Stimulated activated CD8-positive, alpha-beta memory T cell treated with anti-CD3 and anti-CD28 coated beads, Interleukin-7, amount 100 ng/mL, for 4 hours (primary cell): ENCODE data around the gene GNB5.
"Not testable (repeated sequence)": the region's sequence is repeated elsewhere in the genome, so short reads cannot be mapped to it uniquely, and the experiment has no call there.

Experiments
- DNase-seq, 2 donors: peaks; one replicate each; pipeline ENCODE4 v3.0.0-alpha.2; 2020; ENCODE audit warnings: low read depth in 2 of 2

Gene GNB5

DNA sequence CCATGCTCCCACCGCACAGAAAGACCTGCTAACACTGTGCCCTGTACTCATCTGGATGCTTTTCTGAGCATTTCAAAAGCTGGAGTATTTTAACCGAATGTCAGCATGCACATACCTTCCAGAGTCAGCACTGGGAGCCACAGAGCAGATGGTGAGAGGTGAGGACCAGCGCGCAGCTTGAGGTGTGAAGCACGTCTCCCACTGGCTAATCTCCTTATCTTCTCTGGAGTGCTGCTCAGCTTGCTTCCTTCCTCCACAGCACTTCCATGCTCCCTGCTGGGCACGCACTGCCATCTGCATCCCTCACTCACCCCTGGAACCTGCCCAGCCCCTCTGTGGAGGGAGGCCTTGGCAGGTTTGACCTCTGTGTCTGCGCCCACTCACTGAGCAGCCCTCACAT is at the start of gene GNB5:
Gene GNB5, minus strand, starts transcription at position 186 of the 400 bp plus-strand sequence. CDS start 6,716 bp downstream, outside the sequence.
- no peak for DNase-seq

DNA sequence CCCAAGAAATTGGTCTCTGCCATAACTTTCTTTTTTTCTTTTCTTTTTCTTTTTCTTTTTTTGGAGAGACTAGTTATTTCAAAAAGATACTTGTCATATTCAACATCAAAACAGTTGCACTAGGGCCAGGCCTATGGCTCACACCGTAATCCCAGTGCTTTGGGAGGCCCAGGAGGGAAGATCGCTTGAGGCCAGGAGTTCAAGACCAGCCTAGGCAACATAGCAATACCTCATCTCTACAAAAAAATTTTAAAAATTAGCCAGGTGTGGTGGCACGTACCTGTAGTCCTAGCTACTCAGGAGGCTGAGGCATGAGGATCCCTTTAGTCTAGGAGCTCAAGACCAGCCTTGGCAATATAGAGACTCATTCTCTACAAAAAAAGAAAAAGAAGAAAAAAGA is 49.0 kb upstream of the GNB5 start:
- DNase-seq: no peak

DNA sequence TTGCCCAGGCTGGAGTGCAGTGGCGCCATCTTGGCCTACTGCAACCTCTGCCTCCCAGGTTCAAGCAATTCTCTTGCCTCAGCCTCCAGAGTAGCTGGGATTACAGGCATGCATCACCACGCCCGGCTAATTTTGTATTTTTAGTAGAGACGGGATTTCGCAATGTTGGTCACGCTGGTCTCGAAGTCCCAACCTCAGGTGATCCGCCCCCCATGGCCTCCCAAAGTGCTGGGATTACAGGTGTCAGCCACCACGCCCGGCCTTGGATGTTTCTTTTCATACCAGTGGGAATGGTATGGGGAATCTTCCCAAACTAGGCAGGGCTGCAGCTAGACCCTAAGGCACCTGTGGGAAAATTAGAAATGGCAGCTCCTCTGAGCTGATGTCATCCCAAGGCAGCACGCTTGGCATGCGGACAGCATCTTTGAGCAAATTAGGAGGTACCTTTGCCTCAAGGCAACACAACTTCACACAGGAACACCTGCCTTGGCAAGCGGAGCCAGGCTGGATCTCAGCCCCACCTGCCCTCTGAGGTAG is 47.9 kb upstream of the GNB5 start:
- DNase-seq: not testable (repeated sequence)

DNA sequence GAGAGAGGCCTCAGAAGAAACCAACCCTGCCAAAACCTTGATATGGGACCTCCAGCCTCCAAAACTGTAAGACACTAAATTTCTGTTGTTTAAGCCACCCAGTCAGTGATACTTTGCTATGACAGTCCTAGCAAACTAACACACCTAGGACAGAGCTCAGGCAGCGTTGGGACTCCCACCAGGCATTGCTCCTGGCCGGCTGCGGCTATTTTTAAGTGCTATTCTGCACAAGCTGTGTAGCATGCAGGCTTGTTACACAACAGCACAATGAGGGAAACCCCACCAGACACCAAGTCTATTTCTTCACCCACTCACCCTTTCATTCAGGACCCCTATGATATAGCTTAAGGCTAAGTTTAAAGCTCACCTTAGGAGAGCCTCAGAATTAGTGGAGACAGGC is 47.0 kb upstream of the GNB5 start:
- no peak for DNase-seq

DNA sequence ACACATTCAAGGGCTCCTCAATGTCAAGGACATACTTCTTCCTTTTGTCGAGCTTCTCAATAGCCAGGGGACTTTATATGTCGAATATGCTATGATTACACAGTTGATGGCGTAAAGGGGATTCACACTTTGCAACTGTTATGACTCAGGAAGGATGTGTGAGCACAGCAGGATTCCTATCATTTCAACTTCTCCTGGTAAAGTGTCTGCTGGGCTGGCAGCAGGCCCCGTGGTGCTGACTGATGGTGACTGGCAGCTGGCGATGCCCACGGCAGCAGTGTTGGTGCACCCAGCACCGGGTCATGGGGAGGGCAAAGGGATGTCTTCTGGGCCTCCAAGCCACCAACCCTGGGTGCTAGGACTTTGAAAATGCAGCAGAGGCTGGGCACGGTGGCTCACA is 44.8 kb upstream of the GNB5 start:
- no peak for DNase-seq

DNA sequence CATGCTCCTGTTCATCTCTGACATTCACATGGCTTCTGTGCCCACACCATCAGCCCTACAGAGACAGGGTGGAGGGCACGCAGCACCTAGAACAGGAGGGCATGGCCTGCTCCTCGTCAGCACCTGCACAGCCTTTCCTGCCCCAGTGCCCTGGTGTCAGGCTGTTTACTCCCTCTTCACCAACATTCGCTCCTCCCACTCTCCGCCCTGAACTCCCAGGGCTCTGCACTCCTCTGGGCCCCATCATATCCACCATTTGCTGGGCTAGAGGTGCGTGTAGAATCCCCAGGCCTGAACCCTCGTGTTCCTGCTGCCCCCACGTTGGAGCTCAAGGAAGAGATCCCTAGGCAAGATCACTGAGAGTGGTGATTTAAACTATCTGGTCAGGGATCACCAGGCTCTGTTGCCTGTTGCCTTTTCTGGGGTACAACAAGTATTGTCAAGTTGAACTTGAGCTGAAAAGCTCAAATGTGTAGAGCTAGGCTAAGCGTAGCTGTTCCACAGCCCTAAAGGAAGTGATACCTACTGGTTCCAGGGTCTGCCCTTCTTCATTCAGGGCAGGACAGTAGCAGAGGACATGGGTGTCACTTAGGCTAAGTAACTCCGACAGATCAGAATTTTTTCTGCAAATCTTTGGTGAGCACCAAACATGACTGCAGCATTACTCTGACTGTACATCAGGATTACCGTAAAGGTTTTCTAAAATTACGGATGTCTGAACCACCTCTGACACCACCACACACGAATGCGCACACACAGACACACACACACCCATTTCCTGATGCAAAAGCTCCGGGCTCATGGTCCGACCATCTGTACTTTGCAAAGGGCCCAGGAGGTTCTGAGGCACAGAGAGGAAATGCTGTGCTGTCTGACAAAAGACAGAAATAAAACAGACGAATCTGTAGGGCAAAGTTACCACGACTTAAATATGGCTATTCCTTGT is 43.7 kb upstream of the GNB5 start:
- no peak for DNase-seq

DNA sequence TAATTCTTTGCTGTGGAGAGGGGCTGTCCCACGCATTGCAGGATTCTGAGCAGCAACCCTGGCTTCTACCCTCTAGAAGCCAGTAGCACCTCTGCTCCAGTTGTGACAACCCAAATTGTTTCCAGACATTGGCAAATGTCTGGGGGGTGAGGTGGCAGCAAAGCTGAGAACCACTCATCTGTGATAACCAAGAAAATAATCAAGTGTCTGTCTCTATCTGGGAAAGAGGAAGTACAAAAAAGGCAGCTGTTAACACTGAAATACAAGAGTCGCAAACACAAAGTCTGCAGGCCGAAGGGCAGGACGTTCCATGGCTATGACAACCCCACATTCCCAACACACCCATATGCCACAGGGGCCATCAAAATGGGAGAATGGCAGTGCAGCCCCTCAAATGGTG is 42.2 kb upstream of the GNB5 start:
- no peak for DNase-seq

DNA sequence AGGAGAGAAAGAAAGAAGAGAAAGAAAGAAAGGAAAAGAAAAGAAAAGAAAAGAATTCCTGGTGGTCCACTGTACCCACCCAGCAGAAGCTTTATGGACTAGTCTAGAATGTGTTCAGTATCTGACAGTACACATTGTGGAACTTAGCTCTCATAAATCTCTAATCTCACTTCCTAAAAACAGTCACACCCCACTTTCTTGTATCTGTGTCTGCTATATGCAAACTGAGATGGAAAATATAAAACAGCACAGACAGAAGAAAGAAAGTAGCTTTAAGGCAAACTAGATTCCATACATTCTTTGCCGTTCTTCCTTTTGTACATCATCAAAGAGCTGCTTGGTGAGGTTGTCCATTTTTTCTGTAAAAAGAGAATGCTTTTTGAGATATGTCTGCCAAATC is 41.1 kb upstream of the GNB5 start:
- no peak for DNase-seq

DNA sequence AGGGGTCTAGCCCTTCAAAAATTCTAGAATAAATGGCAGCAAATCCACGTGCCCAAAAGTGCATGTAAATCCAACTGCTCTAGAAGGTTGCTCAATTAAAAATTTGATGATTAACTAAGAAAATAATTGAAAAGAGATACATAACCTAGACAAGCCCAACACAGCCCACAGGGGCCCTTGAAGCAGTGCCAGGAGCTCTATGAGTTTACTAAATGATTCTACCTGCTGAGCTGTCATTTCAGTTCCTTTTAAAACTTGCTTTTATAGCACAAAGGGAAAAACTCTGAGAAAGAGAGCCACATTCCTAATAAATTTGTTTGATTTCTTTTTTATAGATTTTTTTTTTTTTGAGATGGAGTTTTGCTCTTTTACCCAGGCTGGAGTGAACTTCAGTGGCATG is 38.9 kb upstream of the GNB5 start:
- no peak for DNase-seq

DNA sequence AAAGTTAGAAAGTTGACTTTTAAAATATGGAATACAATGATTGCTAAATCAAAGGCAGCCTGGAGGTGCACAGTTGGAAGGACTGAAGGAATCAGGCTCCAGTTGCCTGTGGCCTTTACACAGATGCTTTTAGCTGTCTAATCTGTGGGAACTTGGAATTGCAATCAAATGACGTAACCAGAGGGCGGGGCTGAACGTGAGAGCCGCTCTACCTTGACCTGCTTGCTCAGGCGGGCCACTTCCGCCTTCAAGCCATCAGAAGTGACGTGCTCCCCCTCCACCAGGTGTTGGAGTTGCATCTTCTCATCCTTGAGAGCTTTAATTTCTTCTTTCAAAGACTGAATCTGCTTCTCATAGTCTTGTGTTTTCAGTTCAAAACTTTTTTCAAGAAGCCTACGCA is 37.7 kb upstream of the GNB5 start:
- DNase-seq: no peak

DNA sequence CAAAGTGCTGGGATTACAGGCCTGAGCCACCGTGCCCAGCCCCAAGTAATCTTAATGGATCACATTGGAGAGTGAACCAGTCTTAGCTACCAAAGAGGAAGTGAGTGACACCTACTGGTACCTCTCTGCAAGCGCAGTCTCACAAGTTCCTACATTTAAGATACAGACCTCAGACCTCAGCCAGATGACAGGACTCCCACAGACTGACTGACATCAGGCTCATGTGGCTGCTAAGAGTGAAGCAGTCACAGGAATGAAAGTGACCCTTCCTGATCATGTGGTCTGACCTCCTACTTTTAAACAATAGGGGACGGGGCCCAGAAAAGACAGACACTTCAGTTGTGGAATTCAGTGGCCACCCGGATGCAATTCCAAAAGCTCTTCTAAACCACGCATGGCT is 36.3 kb upstream of the GNB5 start:
- peak; percentile 49 to 50 for DNase-seq

DNA sequence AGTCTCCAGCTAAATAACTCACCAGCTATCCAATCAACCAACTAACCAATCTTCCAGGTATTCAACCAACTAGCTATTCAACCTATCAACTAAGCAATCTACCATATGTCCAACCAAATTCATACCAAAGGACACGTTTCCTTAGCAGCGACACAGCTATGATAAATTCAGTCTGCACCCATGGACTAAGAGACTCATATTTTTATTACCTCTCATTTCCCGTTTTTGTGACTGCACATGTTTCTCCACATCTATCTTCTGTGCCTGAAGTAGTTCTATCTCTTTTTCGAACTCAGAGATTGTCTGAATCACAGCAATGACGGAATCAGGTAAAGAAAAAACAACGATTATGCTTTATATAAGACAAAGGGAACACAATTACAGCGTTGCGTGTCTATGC is 34.0 kb upstream of the GNB5 start:
- no peak for DNase-seq

DNA sequence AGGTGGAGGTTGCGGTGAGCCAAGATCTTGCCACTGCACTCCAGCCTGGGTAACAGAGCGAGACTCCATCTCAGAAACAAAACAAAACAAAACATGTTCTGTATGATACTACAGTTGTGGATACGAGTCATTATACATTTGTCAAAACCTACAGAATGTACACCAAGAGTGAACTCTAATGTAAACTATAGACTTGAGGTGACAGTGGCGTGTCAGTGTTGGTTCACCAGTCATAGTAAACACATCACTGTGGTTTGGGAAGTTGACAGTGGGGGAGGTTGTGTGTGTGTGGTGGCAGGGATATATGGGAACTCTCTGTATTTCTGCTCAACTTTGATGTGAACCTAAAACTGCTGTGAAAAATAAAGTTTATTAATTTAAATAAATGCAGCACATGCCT is 33.0 kb upstream of the GNB5 start:
- no peak for DNase-seq

DNA sequence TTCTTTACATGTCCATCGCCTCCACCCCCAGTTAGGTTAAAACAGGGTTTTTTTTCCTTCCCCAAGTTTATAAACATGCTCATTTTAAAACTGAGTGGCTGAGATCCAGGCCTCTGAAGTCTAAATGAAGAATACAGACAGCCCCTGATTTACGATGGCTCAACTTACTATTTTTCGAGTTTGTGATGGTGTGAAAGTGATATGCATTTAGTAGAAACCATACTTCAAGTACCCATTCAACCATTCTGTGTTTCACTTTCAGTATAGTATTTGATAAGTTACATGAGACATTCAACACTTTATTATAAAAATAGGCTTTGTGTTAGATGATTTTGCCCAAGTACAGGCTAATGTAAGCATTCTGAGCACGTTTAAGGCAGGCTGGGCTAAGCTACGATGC is 30.5 kb upstream of the GNB5 start:
- DNase-seq: no peak

DNA sequence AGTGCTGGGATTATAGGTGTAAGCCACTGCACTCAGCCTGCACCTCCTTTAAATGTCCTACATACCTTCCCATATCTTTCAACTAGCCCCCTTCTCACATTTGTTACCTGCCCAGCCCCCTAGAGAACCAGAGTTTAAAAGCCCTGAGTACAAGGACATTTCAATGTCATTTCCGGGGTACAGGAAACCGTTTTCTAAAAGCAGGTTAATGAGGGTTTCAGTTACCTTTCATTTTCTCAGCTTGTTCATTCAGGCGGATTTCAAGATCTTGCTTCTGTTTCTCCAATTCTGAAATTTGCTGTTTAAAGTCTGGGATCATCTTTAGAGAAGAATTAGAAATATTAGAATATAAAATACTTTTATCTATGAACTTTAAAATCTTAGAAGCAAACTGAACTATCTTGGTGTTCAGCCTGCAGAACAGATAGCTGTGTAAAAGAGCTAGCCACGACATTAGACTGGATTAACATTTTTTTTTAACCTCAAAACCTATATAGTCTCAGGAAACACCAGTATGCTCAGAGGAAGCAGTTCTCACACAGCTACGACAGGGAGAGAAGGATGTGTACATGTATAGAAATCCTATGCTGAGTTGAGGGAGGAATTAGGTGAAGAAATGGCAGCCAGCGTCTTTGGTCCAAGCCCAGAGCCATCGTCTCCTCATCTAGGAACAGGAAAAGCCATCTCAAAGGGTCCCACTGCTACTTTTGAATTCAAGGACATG is 29.9 kb upstream of the GNB5 start:
- DNase-seq: no peak

DNA sequence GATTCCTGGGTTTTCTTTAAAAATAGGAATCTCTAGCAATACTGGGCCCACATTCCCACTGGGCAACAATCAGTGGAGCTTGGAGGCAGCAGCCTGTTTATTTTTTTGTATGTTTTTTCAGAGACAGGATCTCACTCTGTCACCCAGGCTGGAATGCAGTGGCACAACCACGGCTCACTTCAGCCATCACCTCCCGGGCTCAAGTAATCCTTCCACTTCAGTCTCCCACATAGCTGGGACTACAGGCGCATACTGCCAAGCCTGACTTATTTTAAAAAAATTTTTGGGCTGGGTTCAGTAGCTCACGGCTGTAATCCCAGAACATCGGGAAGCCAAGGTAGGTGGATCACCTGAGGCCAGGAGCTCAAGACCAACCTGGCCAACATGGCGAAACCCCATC is 29.1 kb upstream of the GNB5 start:
- DNase-seq: no peak

DNA sequence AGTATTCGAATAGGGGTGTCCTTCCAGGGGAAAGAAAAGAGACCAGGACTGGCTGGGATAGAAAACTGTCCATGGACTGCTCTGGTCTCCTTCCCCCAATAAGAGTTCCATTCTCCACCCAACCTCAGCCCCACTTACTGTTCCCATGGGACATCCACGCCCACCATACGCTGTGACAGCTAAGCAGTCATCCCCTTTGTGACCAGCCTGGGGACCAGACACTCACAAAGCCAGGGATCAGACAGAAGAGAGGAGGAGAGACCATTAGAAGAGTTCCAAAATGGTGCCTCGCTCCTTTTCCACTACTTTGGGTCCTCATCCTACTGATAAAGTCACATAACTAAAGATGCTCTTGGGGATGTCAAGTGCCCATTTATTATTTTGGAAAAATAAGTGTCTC is 27.6 kb upstream of the GNB5 start:
- DNase-seq: no peak

DNA sequence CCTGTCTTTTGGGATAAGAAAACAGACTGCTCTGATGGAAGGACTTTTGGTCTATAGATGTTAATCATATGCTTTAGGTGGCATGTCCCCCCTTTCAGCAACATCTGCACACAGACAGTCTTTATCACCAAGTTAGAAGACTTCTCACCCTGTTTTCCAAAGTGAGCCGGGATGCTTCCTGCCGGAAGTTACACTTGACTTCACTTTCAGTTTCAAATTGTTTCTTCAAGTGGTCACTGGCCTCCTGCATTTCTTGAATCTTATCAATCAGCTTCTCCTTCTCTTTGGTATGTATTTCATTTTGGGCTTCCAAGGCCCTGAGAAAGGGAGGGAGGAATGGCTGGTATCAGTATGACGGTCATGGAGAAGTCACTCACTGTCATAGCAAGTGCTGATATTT is 27.2 kb upstream of the GNB5 start:
- no peak for DNase-seq

DNA sequence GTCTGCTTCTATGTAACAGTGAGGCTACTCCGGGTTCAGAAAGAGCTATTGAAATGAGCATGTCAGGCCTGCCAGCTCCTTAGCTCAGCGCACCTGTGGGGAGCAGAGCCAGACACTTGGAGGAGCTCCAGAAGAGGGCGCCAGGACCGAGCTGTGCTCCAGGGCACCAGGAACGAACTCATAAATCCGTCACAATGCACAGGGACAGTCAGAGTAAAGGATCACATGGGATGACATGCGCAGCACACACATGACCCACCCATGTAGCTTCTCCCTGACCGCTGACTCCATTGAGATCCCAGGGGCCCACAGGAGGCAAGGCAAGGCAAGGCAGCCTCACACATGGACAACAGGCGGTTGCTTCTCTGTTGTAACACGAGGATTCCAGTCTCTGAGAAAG is 26.0 kb upstream of the GNB5 start:
- no peak for DNase-seq

DNA sequence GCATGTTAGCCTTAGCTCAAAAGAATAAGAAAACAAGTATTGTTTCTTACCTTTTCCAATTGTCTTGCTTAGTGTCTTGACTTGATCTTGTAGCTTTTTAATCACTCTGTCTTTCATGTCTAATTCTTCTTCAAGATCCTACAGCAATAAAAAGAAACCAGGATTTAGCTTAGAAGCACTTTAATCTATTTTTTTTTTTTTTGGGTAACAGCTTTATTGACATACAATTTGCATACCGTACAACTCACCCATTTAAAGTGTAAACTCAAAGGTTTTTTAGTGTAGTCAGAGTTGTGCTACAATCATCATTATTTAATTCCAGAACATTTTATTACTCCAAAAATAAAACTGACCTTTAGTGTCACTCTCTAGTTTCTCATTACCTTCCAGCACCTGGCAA is 23.4 kb upstream of the GNB5 start:
- DNase-seq: no peak

DNA sequence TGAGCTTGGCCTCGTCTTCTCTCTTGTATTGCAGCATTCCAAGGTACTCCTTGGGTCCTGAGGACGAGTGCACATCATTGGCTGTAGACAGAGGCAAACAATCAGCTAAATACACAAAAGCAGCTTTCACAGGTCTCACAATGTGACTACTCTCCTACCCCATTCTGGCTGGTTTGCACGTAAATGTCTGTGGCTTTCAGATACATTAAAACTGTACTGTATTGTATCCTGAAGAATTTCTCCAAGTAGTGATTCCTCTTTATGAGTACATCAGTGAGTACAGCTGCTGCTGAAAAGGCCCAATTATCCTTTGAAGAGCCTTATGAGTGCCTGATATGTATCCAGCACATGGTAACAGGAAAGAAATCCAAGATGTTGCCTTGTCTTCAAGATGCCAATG is 22.0 kb upstream of the GNB5 start:
- no peak for DNase-seq

DNA sequence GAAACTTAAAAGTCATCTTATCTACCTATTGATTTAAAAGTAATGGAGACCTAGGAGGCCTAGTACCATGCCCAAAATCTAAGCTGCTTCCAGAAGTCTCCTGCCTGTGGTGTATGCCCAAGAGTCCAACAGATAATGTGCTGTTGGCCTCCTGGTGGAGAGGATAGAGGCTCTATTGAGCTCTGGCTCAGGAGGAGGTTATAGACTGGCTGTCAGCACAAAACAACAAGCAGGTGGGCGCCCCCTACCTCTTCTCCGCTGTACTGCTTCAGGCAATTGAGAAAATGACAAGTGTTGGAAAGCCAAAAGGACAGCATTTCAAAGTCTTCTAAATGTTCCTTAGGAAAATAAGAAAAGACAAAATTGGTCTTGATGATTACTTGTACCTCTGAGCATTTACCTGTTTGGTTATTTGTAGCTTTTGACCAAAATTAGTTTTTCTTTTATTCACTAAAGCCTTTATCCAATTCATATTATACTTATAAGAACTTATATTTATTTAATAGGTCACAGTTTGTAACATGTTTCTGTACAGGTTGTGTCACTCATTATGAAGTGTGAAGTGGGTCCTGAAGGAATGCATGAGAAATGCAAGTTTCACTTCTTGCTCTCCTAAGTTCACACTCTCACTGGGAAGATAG is 17.2 kb upstream of the GNB5 start:
- DNase-seq: peak; percentile 35 to 53
